NCI-H69 (cell line): ENCODE data around the gene LHX6.

Source experiments
- DNase-seq: peaks from one replicate; lab custom pipeline; 2025; lab: John Stamatoyannopoulos, UW

LHX6 gene

DNA sequence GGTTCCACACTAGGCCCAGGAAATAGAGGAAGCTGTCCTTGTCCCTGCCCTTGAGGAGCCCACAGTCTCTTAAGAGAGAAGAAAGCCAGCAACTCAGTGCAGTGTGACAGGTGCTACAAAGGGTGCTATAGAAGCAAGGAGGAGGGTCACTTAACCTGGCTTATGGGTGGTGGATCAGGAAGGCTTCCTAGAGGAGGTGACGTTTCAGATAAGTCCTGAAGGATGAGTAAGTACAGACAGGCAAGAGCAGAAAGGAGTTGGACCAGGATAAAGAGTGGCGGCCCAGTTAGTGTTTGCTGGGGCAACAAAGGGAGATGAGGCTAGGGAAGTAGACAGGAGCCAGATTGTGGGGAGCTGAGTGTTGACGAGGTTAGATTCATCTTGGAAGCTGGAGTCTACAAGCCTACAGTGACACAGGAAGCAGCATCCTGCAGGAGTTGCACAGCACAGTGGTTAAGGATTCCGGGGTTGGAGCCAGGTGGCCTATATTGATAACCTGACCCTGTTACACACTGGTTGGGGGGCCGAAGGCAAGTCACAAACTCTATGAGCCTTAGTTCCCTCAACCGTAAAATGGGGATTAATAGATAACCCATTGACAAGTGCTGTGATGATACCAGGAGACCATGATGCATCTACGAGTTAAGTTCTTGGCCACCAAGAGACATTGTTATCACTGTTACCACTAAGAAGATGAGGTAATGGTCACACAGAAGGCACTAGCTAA is 5.4 kb upstream of the LHX6 start:
- no peak for DNase-seq

DNA sequence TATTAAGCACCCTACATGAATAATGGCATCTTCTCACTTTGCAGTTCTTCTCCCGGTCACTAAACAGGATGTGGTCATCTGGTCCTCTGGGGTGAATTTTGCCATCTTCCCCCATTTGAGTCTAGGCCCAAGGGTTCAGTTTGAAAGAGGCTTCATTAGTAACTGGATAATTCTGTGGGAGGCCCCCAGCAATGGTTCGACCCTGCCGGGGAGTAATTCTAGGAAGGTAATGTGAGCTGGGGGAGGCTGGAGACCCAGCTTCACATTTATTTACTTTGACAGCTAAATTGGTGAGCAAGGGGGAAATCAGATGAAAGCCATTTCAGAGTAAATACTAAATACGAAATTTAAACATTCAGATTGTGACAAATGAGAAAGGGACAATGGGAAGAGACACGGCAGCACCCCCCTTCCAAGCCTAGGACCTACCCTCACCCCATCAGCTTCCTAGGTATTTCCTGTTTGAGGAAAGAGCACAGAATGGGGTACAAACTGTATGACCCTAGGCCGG is 4.1 kb upstream of the LHX6 start:
- no peak for DNase-seq

DNA sequence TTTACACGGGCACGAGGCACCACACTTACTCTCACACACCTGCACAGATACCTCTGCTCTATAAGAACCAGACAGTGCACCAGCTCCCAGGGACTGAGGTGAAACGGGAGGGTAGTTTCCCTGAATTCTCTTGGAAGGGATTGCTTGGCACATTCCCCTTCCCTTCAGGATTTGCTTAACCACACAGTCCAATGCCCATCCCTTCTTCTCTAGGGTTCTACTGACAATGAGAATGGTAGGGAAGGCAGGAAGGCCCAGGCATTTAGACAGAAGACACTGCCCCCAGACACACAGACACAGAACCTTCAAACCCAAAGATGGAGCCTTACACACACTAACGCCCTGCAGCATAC is 704 bp upstream of the LHX6 start:
- no peak for DNase-seq

DNA sequence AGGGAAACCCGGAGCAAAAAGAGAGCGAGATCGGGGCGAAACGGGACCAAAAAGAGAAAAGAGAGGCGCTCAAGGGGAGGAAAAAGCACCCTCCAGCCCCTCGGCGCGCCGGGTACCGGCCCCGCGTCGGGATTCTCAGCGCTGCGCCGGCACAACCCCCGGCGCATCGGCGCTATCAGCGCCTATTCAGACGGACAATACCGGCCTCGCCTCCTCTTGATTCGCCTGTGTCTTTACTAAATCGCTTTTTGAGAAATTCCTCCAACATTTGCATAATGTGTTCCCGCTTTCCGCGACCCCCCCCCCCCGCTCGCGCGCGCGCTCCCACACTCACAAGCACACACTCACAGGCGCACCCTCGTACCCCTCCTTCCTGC is 578 bp downstream of the LHX6 start:
- peak; percentile 43 for DNase-seq

DNA sequence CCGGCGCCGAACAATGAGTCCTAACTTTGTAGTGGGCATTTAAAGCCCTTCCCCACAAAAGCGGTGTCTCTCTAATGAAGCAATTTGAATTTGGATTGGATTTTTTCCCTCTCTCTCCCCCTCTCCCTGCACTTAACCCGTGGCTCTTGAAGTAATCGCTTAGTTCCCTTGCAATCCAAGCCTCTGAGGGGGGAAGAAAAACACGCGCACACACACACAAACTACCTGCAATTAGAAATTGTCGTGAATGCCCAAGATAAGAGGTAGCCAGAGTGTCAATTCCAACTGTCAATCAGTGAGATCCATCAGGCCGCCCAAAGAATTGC is 1.2 kb downstream of the LHX6 start:
- DNase-seq, result no peak

DNA sequence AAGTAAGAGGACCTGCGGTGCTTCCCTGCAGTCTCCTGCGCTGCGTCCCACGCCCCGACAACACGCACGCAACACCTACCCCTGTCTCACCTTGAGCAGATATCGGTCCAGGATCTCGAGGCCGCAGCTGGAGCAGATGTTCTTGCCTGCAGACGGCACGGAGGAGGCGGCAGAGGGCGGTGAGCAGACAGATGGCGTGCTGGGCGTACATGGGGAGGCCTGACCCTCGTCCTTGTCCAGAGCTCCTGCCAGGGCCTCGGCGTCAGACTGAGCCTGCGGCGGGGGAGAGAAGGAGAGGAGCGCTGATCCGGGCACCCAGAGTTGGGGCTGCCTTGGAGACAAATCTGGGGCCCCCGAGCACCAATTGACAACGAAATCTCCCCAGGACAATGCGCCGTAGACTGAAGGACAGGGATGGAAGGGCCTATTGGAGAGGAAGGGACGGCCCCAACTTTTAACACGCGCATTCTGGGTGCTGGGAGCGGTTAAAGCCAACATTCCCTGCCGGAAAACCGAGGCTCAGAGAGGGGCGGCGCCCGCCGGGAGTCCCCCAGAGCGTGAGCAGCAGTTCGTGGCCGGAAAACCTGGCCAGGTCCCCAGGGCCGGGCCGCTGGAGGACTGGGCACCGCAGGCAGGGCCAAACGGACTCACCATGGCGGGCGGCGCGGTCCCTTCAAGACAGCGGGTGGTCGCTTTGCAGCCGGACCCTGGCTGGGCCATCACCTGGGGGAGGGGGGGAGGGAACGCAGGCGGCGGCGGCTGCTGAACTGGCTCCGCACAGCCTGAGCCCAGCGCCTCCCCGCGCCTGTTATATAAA is 1.8 kb downstream of the LHX6 start:
- peak; percentile 58 for DNase-seq

DNA sequence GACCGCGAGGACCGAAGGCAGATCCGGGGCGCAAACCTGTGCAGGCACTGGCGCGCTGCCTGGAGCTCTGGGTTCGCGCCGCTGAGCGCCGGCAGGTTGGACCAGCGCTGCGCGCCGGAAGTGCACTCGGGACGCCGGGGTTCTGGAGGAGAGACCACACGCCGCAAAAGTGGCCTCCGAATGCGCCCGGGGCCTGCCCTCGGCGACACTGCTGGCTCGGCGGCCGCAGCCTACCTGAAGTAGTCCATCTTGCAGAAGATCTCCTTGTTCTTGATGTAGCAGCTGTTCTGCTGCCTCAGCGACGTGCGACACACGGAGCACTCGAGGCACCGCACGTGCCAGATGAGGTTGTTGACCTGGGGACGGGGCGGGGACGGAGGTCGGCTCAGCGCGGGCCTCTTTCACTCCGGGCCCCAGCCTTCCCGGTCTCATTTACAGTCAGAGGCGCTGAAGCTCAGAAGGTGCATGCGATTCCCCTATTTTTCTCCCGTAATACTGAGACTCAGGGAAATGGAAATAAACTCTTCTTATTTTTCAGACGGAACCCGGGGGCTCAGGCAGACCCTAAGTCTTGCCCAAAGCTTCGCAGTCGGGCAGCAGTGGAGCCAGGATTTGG is 2.5 kb downstream of the LHX6 start:
- DNase-seq, result no peak

DNA sequence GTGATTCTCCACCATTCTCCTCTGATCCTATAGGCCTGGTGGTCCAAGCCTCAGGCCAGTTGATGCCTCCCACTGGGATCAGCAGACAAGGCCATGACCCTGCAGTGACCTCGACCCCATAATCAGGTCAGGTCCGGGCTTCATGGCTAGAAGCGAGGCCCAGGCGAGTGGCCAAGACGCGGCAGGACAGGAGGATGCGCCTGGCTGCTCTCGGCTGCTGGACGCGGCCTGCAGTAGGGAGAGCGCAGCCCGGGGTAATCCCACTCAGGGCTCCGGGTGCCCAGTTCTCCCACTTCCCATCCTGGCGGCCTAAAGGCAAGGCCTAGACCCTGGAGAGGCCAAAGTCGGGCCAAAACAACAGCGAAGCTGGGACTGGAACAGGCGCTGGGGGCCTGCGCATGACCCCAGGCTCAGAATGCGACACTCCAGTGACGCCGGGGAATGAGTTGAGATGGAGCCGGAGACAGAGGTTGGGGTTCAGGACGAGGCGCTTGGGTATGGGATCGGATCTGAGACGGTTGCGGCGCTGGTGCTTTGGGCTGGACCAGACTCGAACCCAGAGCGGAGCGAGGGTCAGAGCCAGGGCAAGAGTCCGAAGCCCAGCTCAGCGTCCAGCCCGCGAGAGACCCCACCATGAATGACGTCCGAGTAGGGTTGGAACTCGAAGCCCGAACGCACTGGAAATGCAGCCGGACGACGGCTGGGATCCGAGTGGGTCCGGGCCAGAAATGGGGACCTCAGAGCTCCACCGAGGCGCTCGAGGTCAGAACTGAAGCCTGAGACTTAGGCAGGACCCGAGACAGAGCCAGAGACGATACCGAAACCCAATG is 3.2 kb downstream of the LHX6 start:
- DNase-seq, result no peak

DNA sequence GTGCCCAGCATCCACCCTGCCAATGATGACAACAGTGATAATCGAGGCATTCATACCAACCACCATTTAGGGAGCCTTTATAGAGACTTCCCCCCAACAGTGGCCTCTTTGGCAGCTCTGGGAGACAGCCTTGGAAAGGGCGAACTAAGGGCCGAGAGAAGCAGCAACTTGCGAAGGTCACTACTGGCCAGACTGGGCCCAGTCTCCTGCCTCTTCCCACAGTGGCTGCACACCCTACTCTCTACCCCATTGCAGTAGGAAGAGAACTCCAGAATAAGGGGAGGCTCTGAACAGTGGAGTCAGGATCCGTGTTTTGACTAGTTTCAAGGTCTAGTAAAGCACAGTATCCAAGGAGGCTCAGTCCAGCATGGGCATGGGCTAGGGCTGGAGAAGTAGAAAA is 5.3 kb downstream of the LHX6 start:
- DNase-seq, result no peak

DNA sequence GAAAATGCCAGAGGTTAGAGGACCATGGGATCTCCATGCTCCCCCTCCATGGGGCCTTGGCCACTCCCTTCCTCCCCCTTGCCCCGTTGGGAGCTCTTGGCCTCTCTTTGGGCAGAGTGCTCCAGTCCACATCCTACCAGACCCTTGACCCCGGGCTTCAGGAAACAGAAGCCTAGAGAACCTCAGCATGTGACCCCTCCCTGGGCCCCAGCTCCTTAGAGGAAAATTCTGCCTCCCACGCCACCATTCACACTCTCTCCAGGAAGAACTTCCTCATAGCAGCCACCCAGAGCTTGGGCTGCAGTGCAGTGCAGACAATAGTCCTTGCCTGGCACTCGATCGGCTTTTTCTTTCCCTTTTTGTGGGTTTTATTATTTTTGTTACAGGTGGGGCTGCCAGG is 6.0 kb downstream of the LHX6 start:
- no peak for DNase-seq

DNA sequence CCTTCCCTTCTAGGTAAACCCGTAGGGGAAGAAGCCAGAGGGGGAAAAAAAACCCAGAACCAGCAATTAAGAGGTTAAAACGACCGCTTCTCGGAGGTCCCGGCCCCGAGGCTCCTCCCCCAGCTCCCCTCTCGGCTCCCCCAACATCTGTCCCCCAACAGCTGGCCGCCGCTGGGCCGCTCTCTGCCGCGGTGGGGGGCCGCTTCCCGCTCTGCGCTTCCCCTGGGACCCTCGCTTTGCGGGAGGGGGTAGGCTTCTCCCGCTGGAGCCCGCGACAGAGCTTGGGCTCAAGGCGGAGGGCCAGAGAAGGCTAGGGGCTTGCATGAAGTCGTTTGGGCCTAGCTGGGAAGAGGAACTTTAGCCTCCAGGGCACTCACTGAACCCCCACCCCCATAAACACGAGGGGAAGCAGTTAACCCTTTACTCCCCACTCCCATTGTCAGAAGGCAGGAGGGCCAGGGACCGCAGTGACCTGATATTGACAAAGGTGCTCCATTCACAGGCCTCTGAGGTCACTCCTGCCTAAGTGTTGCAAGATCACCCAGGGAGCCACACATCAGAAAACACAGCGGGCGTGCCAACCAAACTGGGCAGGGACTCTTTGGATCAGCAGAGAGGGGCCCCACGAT is 7.5 kb downstream of the LHX6 start:
- DNase-seq, result no peak

DNA sequence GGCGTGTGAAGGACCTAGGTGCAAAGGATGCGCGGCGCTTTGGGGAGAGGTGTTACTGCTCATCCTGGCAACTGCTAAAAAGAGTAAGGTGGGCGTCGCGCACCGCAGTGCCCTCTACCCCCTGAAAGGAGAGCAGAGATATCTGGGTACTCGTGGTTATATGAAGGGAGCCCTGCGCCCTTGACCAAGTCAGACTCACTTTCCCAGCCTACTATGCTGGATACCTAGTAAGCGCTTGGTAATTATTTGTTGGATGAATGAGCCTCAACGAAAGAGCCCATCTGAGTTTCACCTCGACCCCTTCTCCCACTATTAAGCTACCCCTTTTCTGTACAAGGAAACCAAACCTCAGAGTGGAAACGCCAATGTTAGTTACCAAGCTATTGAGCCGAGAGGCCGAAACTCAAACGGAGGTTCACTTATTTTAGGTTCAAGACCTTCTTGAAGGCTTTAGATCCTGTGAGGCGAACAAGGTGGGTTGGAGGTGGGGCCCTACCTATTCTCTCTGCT is 8.0 kb downstream of the LHX6 start:
- DNase-seq, result no peak

DNA sequence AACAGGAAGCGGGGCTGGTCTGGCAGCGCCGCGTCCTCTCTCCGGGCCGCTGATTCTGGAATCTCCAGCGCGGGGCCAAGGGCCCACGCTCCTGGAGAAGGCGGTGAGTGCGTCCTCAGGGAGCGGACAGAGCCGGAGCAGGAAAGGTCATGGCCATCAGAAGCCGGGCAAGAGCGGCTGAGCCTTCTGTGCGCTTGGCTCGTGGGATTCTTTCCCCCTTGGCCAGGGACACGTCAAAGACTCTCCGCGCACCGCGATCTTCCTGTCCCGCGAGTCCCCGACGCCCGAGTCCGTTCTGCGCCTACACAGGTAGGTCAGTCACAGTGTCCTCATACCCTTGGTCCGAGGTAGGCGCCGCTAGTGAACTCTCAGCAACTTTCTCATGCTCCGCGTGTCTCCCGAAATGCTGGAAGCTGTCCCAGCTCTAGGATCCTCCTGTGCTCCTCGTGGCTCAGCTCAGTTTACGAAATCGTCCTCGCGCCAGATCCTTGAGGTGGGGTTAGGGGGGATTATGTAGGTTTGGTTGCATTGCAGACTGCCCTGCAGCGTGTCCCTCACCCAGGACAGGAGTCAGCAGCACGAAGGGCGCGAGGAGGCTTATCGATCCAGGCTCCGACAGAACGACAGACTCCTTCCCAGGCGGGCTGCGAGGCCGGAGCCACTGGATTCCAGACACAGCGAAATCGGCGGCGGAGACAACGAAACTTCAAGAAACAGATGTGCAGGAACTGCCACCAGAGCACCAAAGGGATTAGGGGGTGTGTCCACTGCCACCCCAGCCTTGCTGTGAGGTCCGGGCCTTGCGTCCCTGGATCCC is 8.7 kb downstream of the LHX6 start:
- DNase-seq, result no peak

DNA sequence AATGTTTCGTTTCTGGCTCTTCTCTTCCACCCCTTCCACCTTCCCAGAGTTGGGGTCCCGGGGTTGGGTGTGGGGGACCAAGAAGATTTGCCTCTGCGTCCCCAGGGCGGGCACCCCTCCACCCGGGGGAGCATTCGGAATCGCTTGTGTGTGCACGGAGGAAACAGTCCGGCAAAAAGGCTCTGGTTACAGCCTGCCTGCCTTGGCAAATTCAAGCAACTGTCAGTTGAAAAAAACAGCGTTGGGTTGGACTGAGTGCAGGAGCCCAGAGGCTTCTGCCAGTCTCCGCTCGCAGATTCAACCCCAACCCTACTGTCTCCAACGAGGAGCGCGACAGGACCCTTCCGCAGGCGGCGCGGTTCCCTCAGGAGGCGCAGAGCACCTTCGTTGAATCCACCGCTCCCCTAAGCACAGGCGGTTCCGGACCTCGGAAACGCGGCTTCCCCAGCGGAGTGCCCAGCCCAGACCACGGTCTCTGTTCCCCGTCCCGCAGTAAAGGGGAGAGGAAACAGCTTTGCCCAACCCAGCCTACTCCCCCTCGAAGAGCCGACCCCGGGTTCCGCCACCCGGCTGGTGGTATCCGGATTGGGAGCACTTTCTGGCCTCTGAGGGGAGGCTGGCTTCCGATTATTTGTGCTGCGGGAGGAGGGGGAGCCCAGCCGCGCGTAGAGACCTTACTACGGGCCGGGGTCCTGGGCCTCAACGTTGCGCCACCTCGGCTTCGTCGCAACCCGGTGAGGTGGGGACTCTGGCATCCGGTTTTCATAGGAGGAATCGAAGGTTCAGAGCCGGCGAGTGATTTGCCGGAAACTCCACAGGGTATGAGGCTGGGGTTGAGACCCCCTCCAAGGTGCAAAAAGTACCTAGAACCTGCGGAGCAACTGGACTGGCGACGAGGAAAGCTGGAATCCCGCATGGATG is 9.6 kb downstream of the LHX6 start:
- DNase-seq, result no peak

DNA sequence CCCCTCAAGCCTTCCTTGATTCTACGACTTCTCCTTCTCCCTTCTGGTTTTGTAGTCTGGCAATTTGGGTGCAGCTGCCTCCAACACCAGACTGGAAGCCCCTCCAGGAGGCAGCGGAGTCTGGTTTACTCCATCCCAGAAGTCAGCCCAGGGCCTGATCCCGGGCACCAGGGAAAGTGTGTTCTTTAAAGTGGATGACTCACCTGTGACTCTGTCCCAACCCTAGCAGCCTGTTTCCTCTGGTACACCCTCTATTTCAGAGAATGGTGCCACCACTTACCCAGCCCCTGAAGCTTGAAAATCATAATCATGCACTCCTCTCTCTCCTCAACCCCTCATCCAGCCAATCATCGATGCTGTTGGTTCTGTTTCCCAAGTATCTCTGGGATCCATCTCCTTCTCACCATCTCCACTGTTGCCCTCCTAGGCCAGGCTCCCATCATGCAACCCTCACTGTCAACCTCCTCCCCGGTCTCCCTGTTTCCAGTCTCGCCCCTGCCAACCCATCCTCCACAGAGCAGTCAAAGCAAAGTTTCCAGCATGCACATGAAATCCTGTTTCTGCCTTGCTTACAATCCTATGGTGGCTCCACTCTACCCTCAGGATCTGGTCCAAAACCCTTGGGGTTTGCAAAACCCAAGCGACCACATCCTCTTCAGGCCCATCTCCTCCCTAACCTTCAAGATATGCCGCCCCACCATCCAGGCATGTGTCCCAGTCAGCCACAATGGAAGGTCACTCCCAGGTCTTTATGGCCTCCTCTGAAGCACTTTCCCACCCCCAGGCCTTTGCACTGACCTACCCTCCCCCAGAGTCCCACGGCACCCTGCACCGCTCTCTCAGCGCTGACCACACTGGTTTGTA is 10.5 kb downstream of the LHX6 start:
- no peak for DNase-seq

DNA sequence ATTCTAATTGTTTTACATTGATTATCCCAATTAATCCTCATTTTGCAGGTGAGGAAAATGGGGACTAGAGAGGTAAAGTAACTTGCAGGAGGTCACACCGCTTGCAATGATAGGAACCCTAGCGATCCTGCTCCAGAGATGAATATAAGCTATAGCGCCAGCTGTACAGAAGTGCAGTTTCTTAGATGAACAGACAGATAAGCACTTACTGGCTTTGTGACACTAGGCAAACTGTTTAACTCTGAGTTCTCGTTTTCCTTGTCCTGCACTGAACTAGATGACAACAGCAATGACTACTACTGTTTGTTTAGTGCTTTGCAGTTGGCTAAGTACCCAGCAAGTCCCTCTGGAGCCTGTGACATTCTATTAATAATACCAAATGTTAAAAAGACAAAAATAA is 11.1 kb downstream of the LHX6 start:
- DNase-seq, result no peak

DNA sequence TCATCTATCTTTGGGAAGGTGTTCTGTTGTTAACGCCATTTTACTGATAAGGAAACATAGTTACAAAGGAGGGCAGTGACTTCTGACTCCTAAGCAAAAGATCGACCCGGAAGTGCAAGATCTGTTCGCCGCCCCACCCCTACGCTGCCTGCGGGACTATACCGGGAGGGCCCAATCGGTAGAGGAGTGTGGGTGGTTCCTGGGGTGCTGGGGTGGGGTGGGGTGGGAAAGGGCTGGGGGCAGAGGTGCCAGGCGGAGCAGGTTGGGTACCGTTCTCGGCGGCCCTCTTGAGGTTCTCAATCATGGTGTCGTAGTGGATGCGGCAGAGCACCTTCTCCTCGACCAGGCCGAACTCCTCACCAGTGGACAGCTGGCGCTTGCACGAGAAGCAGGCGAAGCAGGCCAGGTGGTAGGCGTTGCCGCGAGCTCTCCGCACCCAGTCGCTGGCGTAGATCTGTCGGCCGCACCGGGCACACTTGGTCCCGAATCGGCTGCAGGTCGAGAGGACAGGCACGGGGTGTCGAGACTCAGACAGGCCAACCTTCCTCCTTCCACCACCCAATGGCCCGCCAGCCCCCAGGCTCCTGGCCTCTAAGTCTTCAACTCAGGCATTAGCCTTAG is 11.8 kb downstream of the LHX6 start:
- no peak for DNase-seq

DNA sequence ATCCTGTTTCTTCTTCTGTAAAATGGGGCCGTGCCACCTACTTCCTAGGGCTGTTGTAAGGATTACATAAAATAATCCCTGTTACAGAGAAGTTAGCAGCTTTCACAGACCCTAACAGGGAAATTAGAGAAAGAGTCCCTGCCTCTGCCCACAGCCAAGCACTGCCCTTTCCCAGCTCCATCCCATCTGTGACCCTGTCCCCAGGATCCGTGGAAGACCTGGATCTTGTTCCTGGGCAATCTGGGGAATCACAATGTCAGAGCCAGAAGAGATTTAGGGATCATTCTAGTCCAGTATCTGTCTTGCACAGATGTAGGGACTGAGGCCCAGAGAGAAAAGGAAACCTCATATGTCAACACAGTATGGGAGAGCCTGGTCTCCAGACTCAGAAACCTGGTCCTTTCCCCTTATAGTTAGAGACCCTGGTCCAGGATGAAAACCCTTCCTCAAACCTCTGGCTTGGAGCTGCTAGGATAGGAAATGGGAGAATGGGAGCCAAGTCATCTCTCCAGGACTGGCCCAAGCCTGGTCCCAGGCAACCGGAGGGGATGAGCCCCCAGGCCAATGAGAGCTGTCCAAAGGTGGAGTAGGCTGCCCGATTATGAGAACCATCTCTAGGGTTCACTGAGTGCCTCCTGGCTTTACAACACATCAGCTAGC is 12.5 kb downstream of the LHX6 start:
- no peak for DNase-seq
